H9 (cell line): ENCODE data around the gene FOXN1. TPM values are rescaled to one million over a fixed set of nuclear protein-coding genes. Genes with fewer than 3 reads are reported as not detected.

Experiments used
- DNase-seq: peaks from one replicate; pipeline ENCODE4 v3.0.0-alpha.2; 2017
- H2AFZ ChIP-seq: one replicate; pipeline ENCODE4 v1.6.1; 2013; ENCODE audit warnings: mild to moderate bottlenecking, low read length, control low read depth, moderate library complexity
- H2AK5ac ChIP-seq: 2 replicates; pipeline ENCODE4 v1.6.1; 2013; ENCODE audit warnings: low read length, control low read depth, mixed read lengths; ENCODE audit not compliant: insufficient read length
- H2BK120ac ChIP-seq: one replicate; pipeline ENCODE4 v1.6.1; 2013; ENCODE audit warnings: low read depth, mild to moderate bottlenecking, low read length, control low read depth, inconsistent platforms; ENCODE audit not compliant: poor library complexity, severe bottlenecking
- H2BK12ac ChIP-seq: 2 replicates; pipeline ENCODE4 v1.6.1; 2013; ENCODE audit warnings: low read length, control low read depth, mixed read lengths, low read depth; ENCODE audit not compliant: insufficient read length
- H2BK15ac ChIP-seq: 2 replicates; pipeline ENCODE4 v1.6.1; 2013; ENCODE audit warnings: low read depth, low read length, control low read depth
- H2BK20ac ChIP-seq: one replicate; pipeline ENCODE4 v1.6.1; 2013; ENCODE audit warnings: low read depth, mild to moderate bottlenecking, low read length, control low read depth, inconsistent platforms; ENCODE audit not compliant: poor library complexity, severe bottlenecking
- H2BK5ac ChIP-seq: 2 replicates; pipeline ENCODE4 v1.6.1; 2013; ENCODE audit warnings: low read length, control low read depth, mixed read lengths; ENCODE audit not compliant: insufficient read length
- H3K14ac ChIP-seq: 2 replicates; pipeline ENCODE4 v1.6.1; 2013; ENCODE audit warnings: low read length, control low read depth; ENCODE audit not compliant: insufficient read depth
- H3K18ac ChIP-seq: 2 replicates; pipeline ENCODE4 v1.6.1; 2013; ENCODE audit warnings: low read depth, mild to moderate bottlenecking, mixed read lengths, low read length, control low read depth; ENCODE audit not compliant: insufficient read length
- H3K23ac ChIP-seq: 2 replicates; pipeline ENCODE4 v1.6.1; 2013; ENCODE audit warnings: low read length, control low read depth, mixed read lengths, low read depth; ENCODE audit not compliant: insufficient read length
- H3K23me2 ChIP-seq: 2 replicates; pipeline ENCODE4 v1.6.1; 2013; ENCODE audit warnings: low read depth, mild to moderate bottlenecking, mixed read lengths, low read length, control low read depth; ENCODE audit not compliant: insufficient read length, poor library complexity, severe bottlenecking
- H3K27ac ChIP-seq: 2 replicates; pipeline ENCODE4 v1.5.1; 2013; ENCODE audit warnings: low read length, control low read depth, mixed read lengths, low read depth; ENCODE audit not compliant: insufficient read length
- H3K27me3 ChIP-seq: 2 replicates; pipeline ENCODE4 v1.6.1; 2013; ENCODE audit warnings: low read length, control low read depth, inconsistent platforms; ENCODE audit not compliant: insufficient read depth
- H3K4ac ChIP-seq: 2 replicates; pipeline ENCODE4 v1.6.1; 2013; ENCODE audit warnings: low read depth, mild to moderate bottlenecking, control low read depth, inconsistent platforms, low read length, moderate library complexity
- H3K4me1 ChIP-seq: 2 replicates; pipeline ENCODE4 v1.6.1; 2013; ENCODE audit warnings: low read length, control low read depth, inconsistent platforms; ENCODE audit not compliant: insufficient read depth
- H3K4me2 ChIP-seq: 2 replicates; pipeline ENCODE4 v1.6.1; 2013; ENCODE audit warnings: low read length, control low read depth, mixed read lengths; ENCODE audit not compliant: insufficient read length, insufficient read depth
- H3K56ac ChIP-seq: 2 replicates; pipeline ENCODE4 v1.6.1; 2013; ENCODE audit warnings: low read depth, mild to moderate bottlenecking, mixed read lengths, low read length, control low read depth; ENCODE audit not compliant: insufficient read length
- H3K79me1 ChIP-seq: 2 replicates; pipeline ENCODE4 v1.6.1; 2013; ENCODE audit warnings: low read depth, mild to moderate bottlenecking, moderate library complexity, low read length, control low read depth, inconsistent platforms; ENCODE audit not compliant: insufficient read depth, poor library complexity, severe bottlenecking
- H3K79me2 ChIP-seq: 2 replicates; pipeline ENCODE4 v1.6.1; 2013; ENCODE audit warnings: low read length, control low read depth, inconsistent platforms; ENCODE audit not compliant: insufficient read depth
- H3K9ac ChIP-seq: 2 replicates; pipeline ENCODE4 v1.6.1; 2013; ENCODE audit warnings: low read length, control low read depth, mixed read lengths; ENCODE audit not compliant: insufficient read length; ENCODE audit errors: extremely low read depth
- H3K9me3 ChIP-seq: one replicate; pipeline ENCODE4 v1.6.1; 2013; ENCODE audit warnings: low read depth, low read length, inconsistent platforms; ENCODE audit not compliant: control insufficient read depth
- H3T11ph ChIP-seq: one replicate; pipeline ENCODE4 v1.6.1; 2013; ENCODE audit warnings: mild to moderate bottlenecking, low read length, control low read depth, inconsistent platforms
- H4K20me1 ChIP-seq: one replicate; pipeline ENCODE4 v1.6.1; 2013; ENCODE audit not compliant: control insufficient read depth, insufficient read length, insufficient read depth
- H4K5ac ChIP-seq: 2 replicates; pipeline ENCODE4 v1.6.1; 2013; ENCODE audit warnings: low read depth, mild to moderate bottlenecking, mixed read lengths, low read length, control low read depth; ENCODE audit not compliant: insufficient read length
- H4K8ac ChIP-seq: replicated peaks from 2 replicates; pipeline ENCODE4 v1.6.1; 2013; ENCODE audit warnings: low read length, control low read depth, mixed read lengths, low read depth; ENCODE audit not compliant: insufficient read length
- H4K91ac ChIP-seq: 2 replicates; pipeline ENCODE4 v1.6.1; 2013; ENCODE audit warnings: low read depth, mild to moderate bottlenecking, moderate library complexity, mixed read lengths, low read length, control low read depth; ENCODE audit not compliant: insufficient read length
- H3K27ac Mint-ChIP-seq, 3 experiments: 2 replicates in 2 of 3; 3 replicates in 1 of 3; pipeline ENCODE4 v1.8.0; 2020 to 2021; ENCODE audit warnings: mixed read lengths in 3 of 3, mild to moderate bottlenecking in 1 of 3, moderate library complexity in 1 of 3
- H3K27me3 Mint-ChIP-seq: 2 replicates; pipeline ENCODE4 v1.8.0; 2021; ENCODE audit warnings: low read depth, mild to moderate bottlenecking, moderate library complexity, mixed read lengths
- H3K36me3 Mint-ChIP-seq, 3 experiments: 2 replicates in 2 of 3; 3 replicates in 1 of 3; pipeline ENCODE4 v1.8.0; 2020 to 2021; ENCODE audit warnings: low read depth in 3 of 3, mixed read lengths in 3 of 3; ENCODE audit not compliant: insufficient read depth in 1 of 3
- H3K4me1 Mint-ChIP-seq, 2 experiments: 2 replicates each; pipeline ENCODE4 v1.8.0; 2020; ENCODE audit warnings: mixed read lengths in 2 of 2
- H3K4me3 Mint-ChIP-seq, 2 experiments: 2 replicates in 1 of 2; 3 replicates in 1 of 2; pipeline ENCODE4 v1.8.0; 2020 to 2021; ENCODE audit warnings: mild to moderate bottlenecking in 2 of 2, mixed read lengths in 2 of 2, moderate library complexity in 1 of 2
- H3K9me3 Mint-ChIP-seq, 2 experiments: 2 replicates in 1 of 2; 3 replicates in 1 of 2; pipeline ENCODE4 v1.8.0; 2020; ENCODE audit warnings: mild to moderate bottlenecking in 2 of 2, mixed read lengths in 2 of 2, moderate library complexity in 1 of 2
- CTCF ChIP-seq: fragments of 200-600 bp; sonication (generic); conservative IDR thresholded peaks from 3 replicates; pipeline ENCODE4 v1.8.0; 2021; ENCODE audit warnings: antibody characterized with exemption, mild to moderate bottlenecking
- WGBS: extraction: QIAGEN DNeasy Blood & Tissue Kit; methylation state at CpG from one replicate; pipeline ENCODE4 v1.1.7; 2013; ENCODE audit warnings: missing lambda C conversion rate, low lambda C conversion rate, mixed read lengths; ENCODE audit not compliant: insufficient read length; ENCODE audit errors: extremely low coverage; 5-methylcytosine and 5-hydroxymethylcytosine counted together
- total RNA-seq: library from RNA; stranded (reverse); gene quantifications from 2 replicates; pipeline ENCODE4 v1.2.1, GENCODE V29; 2021

The FOXN1 gene
- total RNA-seq, 1 experiment from 2014 or later = not detected

GRCh38 chr17:28484296-28484695 is 21.9 kb upstream of the FOXN1 start:
- H3K4me1 Mint-ChIP-seq = peaks cover 18 to 37% of the 10 kb centered on the region in 2 experiments
- Histone ChIP-seq H3K79me2 (no peaks in the 10 kb centered on the region), H3K9ac (no peak overlapping the region), H3K4ac (no peak overlapping the region), H3K4me2 (no peak overlapping the region), H3K56ac (no peak overlapping the region), H4K20me1 (no peaks in the 10 kb centered on the region), H2BK120ac (no peak overlapping the region), H4K91ac (no peak overlapping the region), H2BK5ac (no peak overlapping the region), H3K9me3 (no peaks in the 10 kb centered on the region), H3T11ph (no peak overlapping the region), H3K14ac (no peak overlapping the region), H3K4me1 (no peaks in the 10 kb centered on the region; the same call in 1 of the 2 replicates), H4K8ac (no peak overlapping the region), H2BK15ac (no peak overlapping the region), H4K5ac (no peak overlapping the region), H2BK20ac (no peak overlapping the region), H3K79me1 (no peaks in the 10 kb centered on the region), H3K27ac (no peak overlapping the region), H3K23me2 (no peaks in the 10 kb centered on the region), H2BK12ac (no peak overlapping the region), H3K18ac (no peak overlapping the region), H3K23ac (no peak overlapping the region), H3K27me3 (no peaks in the 10 kb centered on the region), H2AK5ac (no peak overlapping the region), H2AFZ (no peak overlapping the region)
- DNase-seq = no peak
- H3K36me3 Mint-ChIP-seq = no peaks in the 10 kb centered on the region
- no peak for TF ChIP-seq CTCF
- peak overlapping the region in 1 of 3 experiments; percentile 88; a peak in 1 of 7 replicates for H3K27ac Mint-ChIP-seq
- H3K27me3 Mint-ChIP-seq = peaks cover 12% of the 10 kb centered on the region
- H3K9me3 Mint-ChIP-seq = no peaks in the 10 kb centered on the region
- no CpG with 5 or more reads among the region's 2 CpGs for WGBS
- H3K4me3 Mint-ChIP-seq = no peak overlapping the region
